SH-SY5Y (cell line): Measurements from ENCODE around the gene HBQ1.

Experiments used
- GATA2 ChIP-seq: IDR thresholded peaks from 2 replicates; pipeline ENCODE4 v1.6.1; 2011; ENCODE audit warnings: mild to moderate bottlenecking, low read depth, low read length
- GATA3 ChIP-seq: IDR thresholded peaks from 2 replicates; pipeline ENCODE4 v1.6.1; 2011; ENCODE audit warnings: low read depth, mild to moderate bottlenecking, low read length, moderate library complexity

DNA sequence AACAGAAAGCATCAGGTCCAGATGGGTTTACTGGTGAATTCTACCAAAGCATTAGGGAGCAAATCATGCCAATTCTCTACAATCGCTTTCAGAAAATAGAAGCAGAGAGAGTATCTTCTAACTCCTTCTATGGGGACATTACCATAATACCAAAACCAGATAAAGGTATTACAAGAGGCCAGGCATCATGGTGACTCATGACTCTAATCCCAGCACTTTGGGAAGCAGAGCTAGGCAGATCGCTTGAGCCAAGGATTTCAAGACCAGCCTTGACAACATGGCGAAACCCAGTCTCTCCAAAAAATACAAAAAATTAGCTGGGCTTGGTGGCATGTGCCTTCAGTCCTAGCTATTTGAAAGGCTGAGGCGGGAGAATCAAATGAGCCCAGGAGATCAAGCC, 23.0 kb downstream of the HBQ1 start:
- no peak for TF ChIP-seq GATA3
- TF ChIP-seq GATA2: no peak
